Placental pericyte (primary cell): ENCODE data around the gene UGDH. TPM values are rescaled to one million over a fixed set of nuclear protein-coding genes. Genes with fewer than 3 reads are reported as not detected.

Experiments
- total RNA-seq: library from RNA; depleted of rRNA; stranded (reverse); fragments of >200 nt; gene quantifications from 2 replicates; pipeline ENCODE4 v1.2.3, GENCODE V29; 2012

UGDH gene
- total RNA-seq = 155 and 314 TPM in 2 replicates

GRCh38 chr4:39527296-39528060, at the start of gene UGDH:
Gene UGDH, minus strand, starts transcription at chr4:39527439. Its CDS starts 5,927 bp downstream, at chr4:39521512.

GRCh38 chr4:39458505-39459300, 68.5 kb downstream of the UGDH start, which contains the start of the genes LIAS and RPL9:
Gene LIAS, plus strand, starts transcription at chr4:39459056. Its CDS starts 62 bp downstream, at chr4:39459118.
Gene RPL9, minus strand, starts transcription at chr4:39458922. Its CDS starts 483 bp downstream, at chr4:39458439.

Other genes with a start within 250 kb of the UGDH start
- gene RFC1, start 161.1 kb downstream of the UGDH start, total RNA-seq = 43.8 and 49.2 TPM in 2 replicates
- under 0.01 TPM in 1 of 2 replicates, not detected in the other for gene KLB, start 120.5 kb downstream of the UGDH start, total RNA-seq
- gene RPL9, start 68.5 kb downstream of the UGDH start, total RNA-seq = 1,608 and 1,691 TPM in 2 replicates
- 5.9 and 7.7 TPM in 2 replicates for gene LIAS, start 68.4 kb downstream of the UGDH start, total RNA-seq
- 26.2 and 40.7 TPM in 2 replicates for gene SMIM14, start 111.4 kb upstream of the UGDH start, total RNA-seq
- 15.5 and 21.5 TPM in 2 replicates for gene UBE2K, start 170.7 kb upstream of the UGDH start, total RNA-seq